ENCODE results near the gene LIN7B. TPM values are rescaled to one million over a fixed set of nuclear protein-coding genes. Genes with fewer than 3 reads are reported as not detected.
A peak's percentile ranks its signal among the peaks of the same experiment; 100 is the strongest.

LIN7B gene
- total and polyA plus RNA-seq, 2 of the 8 experiments (the other 6 are each of a cell fraction or from before 2014, with no cell fraction given) = 4.1 to 4.2 TPM

DNA sequence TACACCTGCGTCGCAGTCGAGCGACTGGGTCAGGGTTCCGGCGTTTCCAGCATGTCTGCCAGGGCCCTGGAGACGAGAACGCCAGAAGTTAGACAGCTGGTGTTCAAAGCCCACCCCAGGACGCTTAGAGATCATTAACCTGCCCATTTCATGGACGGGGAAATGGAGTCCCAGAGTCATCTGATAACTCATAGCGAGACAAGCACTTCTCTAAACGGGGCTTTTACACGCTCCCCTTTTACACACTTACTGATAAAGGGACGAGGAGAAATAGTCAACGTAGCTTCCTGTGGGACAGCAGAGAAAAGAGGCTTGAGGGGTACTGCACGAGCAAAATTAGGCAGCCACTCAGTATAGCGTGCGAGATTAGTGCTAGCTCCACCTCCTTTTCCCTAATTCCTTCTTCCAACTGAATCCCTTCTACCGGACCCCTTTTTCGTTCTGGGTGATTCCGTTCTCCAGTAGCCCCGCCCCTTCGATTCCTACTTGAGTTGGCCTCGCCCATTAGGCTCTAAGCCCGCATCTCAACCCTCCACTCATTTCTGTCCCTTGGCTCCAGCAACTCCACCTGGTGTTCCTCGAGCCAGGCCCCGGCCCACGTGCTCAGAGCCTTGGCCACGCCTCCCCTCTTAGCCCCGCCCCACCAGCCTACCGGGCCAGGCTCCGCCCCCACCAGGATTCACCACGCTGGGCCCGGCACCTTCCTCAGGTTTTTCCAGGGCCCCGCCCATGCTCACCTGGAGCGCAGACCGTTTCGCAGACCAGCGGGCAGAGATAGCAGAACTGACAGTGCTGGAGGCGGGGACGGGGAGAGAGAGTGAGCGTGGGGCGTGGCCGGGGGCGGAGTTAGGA lies 37.3 kb downstream of the LIN7B start (continued):
- TF ChIP-seq CEBPB (IDR thresholded peaks at IDR 0.05; ENCODE audit: low read depth, low read length) (no peak), SP4 (IDR thresholded peaks at IDR 0.05; ENCODE audit: low read length) (peak; percentile 90; the same call in 1 of the 2 replicates), SIX5 (IDR thresholded peaks at IDR 0.05; ENCODE audit: low read depth, low read length) (peak; percentile 26; the same call in 1 of the 2 replicates), HDAC2 (IDR thresholded peaks at IDR 0.05; ENCODE audit: borderline replicate concordance in 1 of 2, low read depth in 2 of 2, low read length in 2 of 2) (peak in 1 of 2 experiments; percentile 84; a peak in 1 of 4 replicates), CBX8 (IDR thresholded peaks at IDR 0.05; ENCODE audit: borderline replicate concordance, low read depth, low read length) (no peak), BACH1 (IDR thresholded peaks at IDR 0.05; ENCODE audit: low read length) (no peak), POLR2AphosphoS5 (IDR thresholded peaks at IDR 0.05; ENCODE audit: low read depth, low read length) (peak; percentile 30), KDM5A (IDR thresholded peaks at IDR 0.05; ENCODE audit: low read length) (no peak), SP1 (IDR thresholded peaks at IDR 0.05; ENCODE audit: low read depth, low read length) (peak; percentile 65), MAX (IDR thresholded peaks at IDR 0.05) (peak; percentile 96), USF2 (IDR thresholded peaks at IDR 0.05; ENCODE audit: low read length) (peak; percentile 84), CHD1 (IDR thresholded peaks at IDR 0.05; ENCODE audit: low read depth, low read length) (0 out of 2 replicates have a peak, but pooled peaks have one; percentile 56), KDM4A (IDR thresholded peaks at IDR 0.05; ENCODE audit: low read depth, low read length, severe bottlenecking) (no peak), EP300 (IDR thresholded peaks at IDR 0.05; ENCODE audit: borderline replicate concordance in 1 of 2, low read depth in 2 of 2, low read length in 2 of 2) (peak in 1 of 2 experiments; percentile 54; a peak in 1 of 3 replicates), TBP (IDR thresholded peaks at IDR 0.05; ENCODE audit: low read depth, low read length) (peak; percentile 75)
